ENCODE data around the gene LMBRD1.

Gene LMBRD1

GRCh38 chr6:69819138-69819537, 22.3 kb upstream of the LMBRD1 start (continued):
- TF ChIP-seq ZNF629 (tag by site-specific recombination; IDR thresholded peaks at IDR 0.05) (no peak), KLF1 (tag by site-specific recombination; IDR thresholded peaks at IDR 0.05) (no peak), ZNF658 (tag by site-specific recombination; IDR thresholded peaks at IDR 0.05) (no peak), ZNF785 (tag by site-specific recombination; IDR thresholded peaks at IDR 0.05) (no peak), PRDM2 (tag by site-specific recombination; IDR thresholded peaks at IDR 0.05; ENCODE audit: borderline replicate concordance) (no peak), ZNF280D (tag by site-specific recombination; IDR thresholded peaks at IDR 0.05) (no peak), MZF1 (tag by site-specific recombination; IDR thresholded peaks at IDR 0.05; ENCODE audit: borderline replicate concordance) (no peak), ZNF561 (tag by site-specific recombination; IDR thresholded peaks at IDR 0.05; ENCODE audit: borderline replicate concordance) (no peak), ZNF341 (tag by site-specific recombination; IDR thresholded peaks at IDR 0.05; ENCODE audit: low read depth) (no peak), ZNF473 (tag by site-specific recombination; IDR thresholded peaks at IDR 0.05) (no peak), PRDM10 (tag by site-specific recombination; IDR thresholded peaks at IDR 0.05) (no peak), ZNF311 (tag by site-specific recombination; IDR thresholded peaks at IDR 0.05; ENCODE audit: borderline replicate concordance) (no peak), ZNF791 (tag by site-specific recombination; IDR thresholded peaks at IDR 0.05) (no peak), ZNF214 (tag by site-specific recombination; IDR thresholded peaks at IDR 0.05; ENCODE audit: borderline replicate concordance) (no peak)
